Lower lobe of right lung (tissue), 2 donors: Measurements from ENCODE around the gene ZMIZ1. TPM values are rescaled to one million over a fixed set of nuclear protein-coding genes. Genes with fewer than 3 reads are reported as not detected.

Source experiments
- ATAC-seq, 2 donors: fragments of 200-7000 bp; cut with Tn5 transposase; one replicate each; pipeline ENCODE4 v1.9.1; 2020 to 2022; ENCODE audit warnings: mild to moderate bottlenecking in 2 of 2, moderate library complexity in 2 of 2
- DNase-seq: peaks from one replicate; pipeline ENCODE4 v3.0.0-alpha.2; 2020
- H3K27ac ChIP-seq: fragments of 200-600 bp; one replicate; pipeline ENCODE4 v1.8.0; 2022
- H3K27me3 ChIP-seq: fragments of 200-600 bp; one replicate; pipeline ENCODE4 v1.8.0; 2022; ENCODE audit warnings: low read depth
- H3K36me3 ChIP-seq: fragments of 200-600 bp; one replicate; pipeline ENCODE4 v1.8.0; 2022; ENCODE audit warnings: mild to moderate bottlenecking
- H3K4me1 ChIP-seq: fragments of 200-600 bp; one replicate; pipeline ENCODE4 v1.8.0; 2022
- H3K4me3 ChIP-seq: fragments of 200-600 bp; one replicate; pipeline ENCODE4 v1.8.0; 2022; ENCODE audit warnings: mild to moderate bottlenecking
- H3K9me3 ChIP-seq: fragments of 200-600 bp; one replicate; pipeline ENCODE4 v1.8.0; 2022
- intact Hi-C: fragments of 100-400 bp; cut with DNase I; formaldehyde crosslinking; loops from one replicate; pipeline ENCODE4 v1.11.0; 2022
- total RNA-seq: library from RNA; stranded (reverse); fragmentation: NEBNext Ultra II Directional; extraction: Animal tissue kit (Norgen Biotek cat#: 25700); gene quantifications from one replicate; pipeline ENCODE4 v1.2.1, GENCODE V29; 2021
- TF ChIP-seq, protein P1 (sequence below): fragments of 200-600 bp; IDR thresholded peaks from one replicate; pipeline ENCODE4 v1.8.0; 2022; ENCODE audit warnings: antibody characterized with exemption, mild to moderate bottlenecking
- donor health status: DM: no; HTN: yes; CAD: no; lungs with severe emphysema.

The ZMIZ1 gene
- total RNA-seq, 1 donor from 2014 or later = 102 TPM

DNA sequence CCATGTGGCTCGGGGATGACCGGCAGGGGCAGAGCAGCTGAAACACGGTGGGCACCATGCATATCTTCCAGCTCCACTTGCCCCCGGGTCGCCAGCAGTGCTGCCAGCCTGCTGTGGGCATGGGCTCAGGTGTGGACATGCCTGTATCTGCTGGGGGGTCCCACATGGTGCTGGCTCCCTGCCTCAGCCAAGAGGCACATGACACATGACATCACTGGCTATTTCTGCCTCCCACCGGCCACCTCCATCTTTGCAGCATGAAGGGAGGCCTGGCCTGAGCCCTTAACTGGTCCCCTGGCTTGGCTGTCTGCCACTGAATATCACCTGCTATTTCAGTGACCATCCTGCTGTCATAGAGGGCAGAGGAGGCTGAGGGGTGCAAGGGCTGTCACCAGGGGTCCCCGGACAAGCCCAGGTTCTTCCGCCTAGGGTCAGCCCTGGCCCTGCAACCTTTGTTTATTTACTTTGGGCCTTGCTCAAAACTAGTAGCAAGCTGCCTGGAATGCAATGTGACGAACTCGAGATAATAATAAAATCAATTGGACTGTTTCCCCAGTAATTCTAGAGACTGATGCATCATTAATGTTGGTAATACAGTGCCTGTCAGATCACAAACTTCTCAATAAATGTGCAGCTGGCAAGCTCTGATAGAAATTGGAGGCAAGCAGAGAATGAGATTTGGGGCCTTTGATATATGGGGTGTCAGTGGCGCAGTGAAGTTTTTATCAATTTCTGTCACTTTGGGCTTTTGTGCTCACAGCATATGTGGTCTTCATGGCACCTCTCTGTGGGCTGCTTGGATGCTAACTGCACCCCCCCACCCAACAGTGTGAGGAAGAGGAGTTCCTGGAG, 28.5 kb downstream of the ZMIZ1 start:
- H3K36me3 ChIP-seq = no peaks in the 10 kb centered on the region
- TF ChIP-seq, protein P1, sequence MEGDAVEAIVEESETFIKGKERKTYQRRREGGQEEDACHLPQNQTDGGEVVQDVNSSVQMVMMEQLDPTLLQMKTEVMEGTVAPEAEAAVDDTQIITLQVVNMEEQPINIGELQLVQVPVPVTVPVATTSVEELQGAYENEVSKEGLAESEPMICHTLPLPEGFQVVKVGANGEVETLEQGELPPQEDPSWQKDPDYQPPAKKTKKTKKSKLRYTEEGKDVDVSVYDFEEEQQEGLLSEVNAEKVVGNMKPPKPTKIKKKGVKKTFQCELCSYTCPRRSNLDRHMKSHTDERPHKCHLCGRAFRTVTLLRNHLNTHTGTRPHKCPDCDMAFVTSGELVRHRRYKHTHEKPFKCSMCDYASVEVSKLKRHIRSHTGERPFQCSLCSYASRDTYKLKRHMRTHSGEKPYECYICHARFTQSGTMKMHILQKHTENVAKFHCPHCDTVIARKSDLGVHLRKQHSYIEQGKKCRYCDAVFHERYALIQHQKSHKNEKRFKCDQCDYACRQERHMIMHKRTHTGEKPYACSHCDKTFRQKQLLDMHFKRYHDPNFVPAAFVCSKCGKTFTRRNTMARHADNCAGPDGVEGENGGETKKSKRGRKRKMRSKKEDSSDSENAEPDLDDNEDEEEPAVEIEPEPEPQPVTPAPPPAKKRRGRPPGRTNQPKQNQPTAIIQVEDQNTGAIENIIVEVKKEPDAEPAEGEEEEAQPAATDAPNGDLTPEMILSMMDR = no peak
- no peak overlapping the region for H3K27ac ChIP-seq
- peaks cover 96% of the 10 kb centered on the region for H3K4me1 ChIP-seq
- DNase-seq (no peak), ATAC-seq (no peak)
- H3K4me3 ChIP-seq = no peak overlapping the region
- H3K27me3 ChIP-seq = no peaks in the 10 kb centered on the region
- intact Hi-C loops = no loop called here
- H3K9me3 ChIP-seq = no peaks in the 10 kb centered on the region

DNA sequence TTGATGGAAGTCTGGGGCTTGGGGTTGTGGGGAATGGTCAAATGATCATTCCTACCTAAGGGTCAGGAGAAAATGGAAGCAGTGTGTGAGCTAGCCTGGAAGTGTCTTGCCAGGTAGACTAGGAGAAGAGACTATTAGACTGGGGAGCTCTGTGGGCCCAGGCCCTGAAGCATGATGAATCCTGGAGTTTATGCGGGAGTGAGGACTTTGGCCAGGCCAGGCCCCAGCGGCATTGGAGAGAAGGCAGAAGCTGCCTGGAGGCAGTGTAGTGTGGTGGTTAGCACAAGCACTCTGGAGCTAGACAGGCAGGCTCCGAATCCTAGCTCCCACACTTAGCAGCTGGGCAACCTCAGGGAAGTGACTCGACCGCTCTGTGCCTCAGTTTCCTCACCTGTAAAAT, 29.3 kb downstream of the ZMIZ1 start:
- ATAC-seq (no peak), DNase-seq (no peak)
- Histone ChIP-seq H3K4me3 (no peak overlapping the region), H3K27ac (no peak overlapping the region), H3K27me3 (no peaks in the 10 kb centered on the region), H3K9me3 (no peaks in the 10 kb centered on the region), H3K4me1 (peaks cover 98% of the 10 kb centered on the region), H3K36me3 (no peaks in the 10 kb centered on the region)
- intact Hi-C loops = no loop called here
- TF ChIP-seq, protein P1 = no peak

DNA sequence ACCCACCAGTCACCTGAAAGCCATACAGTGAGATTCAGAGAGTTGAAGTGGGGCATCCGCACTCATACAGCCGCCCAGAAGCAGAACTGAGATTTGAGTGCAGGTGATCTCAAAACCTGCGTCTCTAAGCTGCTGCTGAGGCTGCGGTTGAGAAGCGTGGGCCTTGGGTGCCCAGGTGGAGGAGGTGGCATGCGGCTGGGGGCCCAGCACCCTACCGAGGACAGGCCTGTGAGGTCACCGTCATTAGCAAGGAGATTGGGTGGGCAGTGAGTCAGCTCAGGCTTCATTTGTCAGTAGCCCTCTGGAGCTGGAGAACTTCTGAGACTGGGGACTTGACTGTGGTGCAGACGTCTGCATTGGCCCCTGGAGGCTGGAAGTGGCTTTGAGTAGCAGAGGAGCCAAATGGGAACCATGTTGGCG, 29.8 kb downstream of the ZMIZ1 start:
- ATAC-seq (no peak), DNase-seq (no peak)
- intact Hi-C loops = no loop called here
- H3K36me3 ChIP-seq = no peaks in the 10 kb centered on the region
- peaks cover 98% of the 10 kb centered on the region for H3K4me1 ChIP-seq
- H3K9me3 ChIP-seq = no peaks in the 10 kb centered on the region
- H3K4me3 ChIP-seq = no peak overlapping the region
- TF ChIP-seq, protein P1 = no peak
- H3K27me3 ChIP-seq = no peaks in the 10 kb centered on the region
- H3K27ac ChIP-seq = no peak overlapping the region

DNA sequence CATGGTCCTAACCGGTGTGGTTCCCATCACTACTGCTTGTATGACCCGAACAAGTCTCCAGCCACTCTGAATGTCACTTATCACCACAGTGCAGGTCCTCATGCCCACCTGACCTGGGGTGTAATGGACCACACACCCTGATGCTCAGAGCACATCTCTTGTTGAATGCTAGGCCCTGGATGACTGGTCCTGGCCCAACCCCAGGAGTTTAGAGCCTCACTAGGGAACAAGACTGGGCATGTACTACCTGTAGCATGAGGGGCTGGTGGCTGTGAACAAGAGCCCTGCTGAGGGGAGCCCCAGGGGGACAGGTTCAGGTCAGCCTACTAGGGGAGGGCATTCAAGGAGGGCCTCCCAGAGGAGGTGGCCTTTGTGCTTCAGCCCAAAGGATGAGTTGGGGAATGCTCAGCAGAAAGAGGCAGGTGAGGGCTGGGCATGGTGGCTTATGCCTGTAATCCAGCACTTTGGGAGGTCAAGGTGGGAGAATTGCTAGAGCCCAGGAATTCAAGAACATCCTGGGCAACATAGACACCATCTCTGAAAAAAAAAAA, 31.2 kb downstream of the ZMIZ1 start:
- TF ChIP-seq, protein P1 = no peak
- Histone ChIP-seq H3K36me3 (no peaks in the 10 kb centered on the region), H3K27me3 (no peaks in the 10 kb centered on the region), H3K4me3 (no peak overlapping the region), H3K4me1 (peaks cover 96% of the 10 kb centered on the region), H3K27ac (no peak overlapping the region), H3K9me3 (no peaks in the 10 kb centered on the region)
- DNase-seq = no peak
- no peak for ATAC-seq
- intact Hi-C loops = no loop called here

DNA sequence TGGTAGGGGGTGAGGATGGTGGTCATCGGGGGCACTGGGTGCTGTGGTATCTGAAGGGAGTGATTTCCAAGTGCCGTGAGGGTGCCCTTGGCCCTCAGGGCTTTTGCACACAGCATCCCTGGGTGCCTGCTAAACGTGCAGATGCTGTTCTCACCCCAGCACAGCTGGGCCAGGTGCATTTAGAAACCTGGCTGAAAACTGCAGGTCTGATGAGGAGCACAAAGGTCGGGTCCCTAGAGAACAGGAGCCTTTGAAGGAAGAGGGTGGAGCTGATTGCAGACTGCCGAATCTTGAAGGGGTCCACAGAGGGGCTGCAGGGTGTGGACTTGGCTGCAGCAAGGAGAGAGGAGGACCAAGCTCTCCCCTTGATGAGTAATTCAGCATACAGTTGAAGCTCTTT, 32.0 kb downstream of the ZMIZ1 start:
- no peak overlapping the region for H3K27ac ChIP-seq
- ATAC-seq = no peak

More for the DNA sequence above, 32.0 kb downstream of the ZMIZ1 start:
- intact Hi-C loops = no loop called here
- H3K4me3 ChIP-seq = no peak overlapping the region
- TF ChIP-seq, protein P1 = no peak
- H3K4me1 ChIP-seq = peaks cover 96% of the 10 kb centered on the region
- no peaks in the 10 kb centered on the region for H3K9me3 ChIP-seq
- no peaks in the 10 kb centered on the region for H3K27me3 ChIP-seq
- H3K36me3 ChIP-seq = no peaks in the 10 kb centered on the region
- DNase-seq = no peak
